ENCODE measurements around the gene CEP250.

DNA sequence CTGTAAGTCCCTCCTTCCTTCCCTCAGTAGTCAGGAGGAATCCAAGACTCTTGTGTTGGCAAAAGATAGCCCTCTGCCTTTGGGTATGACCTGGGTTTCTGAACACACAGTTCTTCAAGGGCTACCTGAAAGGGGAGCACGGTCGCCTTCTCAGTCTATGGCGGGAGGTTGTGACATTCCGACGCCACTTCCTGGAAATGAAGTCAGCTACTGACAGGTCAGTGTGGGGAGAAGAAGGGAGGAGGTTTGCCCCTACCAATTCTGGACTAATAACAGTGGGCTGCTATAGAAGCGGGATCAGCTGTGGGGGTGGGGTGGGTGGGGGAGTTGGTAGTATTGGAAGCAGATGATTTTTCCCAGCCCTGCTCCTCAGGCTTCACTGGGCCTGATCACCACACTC is 11.5 kb downstream of the CEP250 start:
- TF ChIP-seq POLR2A (IDR thresholded peaks at IDR 0.05) (no peak), CTCF (IDR thresholded peaks at IDR 0.05 in 4 of 5, conservative IDR thresholded peaks at IDR 0.05 in 1 of 5) (no peak)
